Measurements from ENCODE around the gene DDX4. TPM values are rescaled to one million over a fixed set of nuclear protein-coding genes. Genes with fewer than 3 reads are reported as not detected.
"Not testable (repeated sequence)": the region's sequence is repeated elsewhere in the genome, so short reads cannot be mapped to it uniquely, and the experiment has no call there.

DDX4 gene
- total RNA-seq, 2 donors from 2014 or later: 1.0 to 1.1 TPM

GRCh38 chr5:55711507-55712022 lies 26.3 kb upstream of the DDX4 start:
- Mint-ChIP-seq H3K27me3 (ENCODE audit: low read depth) (no peaks in the 10 kb centered on the region), H3K36me3 (ENCODE audit: insufficient read depth in 2 of 2) (peaks cover 0 to 1% of the 10 kb centered on the region in 2 donors), H3K27ac (peak overlapping the region; percentile 93), H3K4me1 (ENCODE audit: low read depth) (peaks cover 38% of the 10 kb centered on the region), H3K4me3 (peak overlapping the region; percentile 96 to 99), H3K9me3 (peaks cover 0 to 1% of the 10 kb centered on the region in 2 donors)
- DNase-seq: peak; percentile 6 to 11
- no peak for ATAC-seq (replicated peaks in 1 of 2)

- Mint-ChIP-seq H3K4me1 (ENCODE audit: low read depth) (peaks cover 34% of the 10 kb centered on the region), H3K27me3 (ENCODE audit: low read depth) (no peaks in the 10 kb centered on the region), H3K4me3 (peak within 1 kb of the TSS; percentile 96 to 99), H3K9me3 (peaks cover 0 to 6% of the 10 kb centered on the region in 2 donors), H3K27ac (peak within 1 kb of the TSS; percentile 93), H3K36me3 (ENCODE audit: insufficient read depth in 2 of 2) (peaks cover 1 to 3% of the 10 kb centered on the region in 2 donors)
- DNase-seq: peak; percentile 94
- ATAC-seq (replicated peaks in 1 of 2): peak; percentile 99 to 100
Observed at GRCh38 chr5:55712023-55712859, 25.6 kb upstream of the DDX4 start, which contains the start of gene SLC38A9. Gene SLC38A9 (minus strand): TSS chr5:55712324. CDS start chr5:55697958, 14,366 bp downstream.

GRCh38 chr5:55713871-55714270 lies 24.0 kb upstream of the DDX4 start:
- Mint-ChIP-seq H3K9me3 (peaks cover 0 to 6% of the 10 kb centered on the region in 2 donors), H3K27ac (no peak overlapping the region), H3K4me1 (ENCODE audit: low read depth) (peaks cover 18% of the 10 kb centered on the region), H3K4me3 (no peak overlapping the region), H3K27me3 (ENCODE audit: low read depth) (peaks cover under 1% of the 10 kb centered on the region), H3K36me3 (ENCODE audit: insufficient read depth in 2 of 2) (peaks cover 1 to 6% of the 10 kb centered on the region in 2 donors)
- ATAC-seq (replicated peaks in 1 of 2) (no peak), DNase-seq (no peak)

- ATAC-seq (replicated peaks in 1 of 2) (no peak), DNase-seq (no peak)
- Mint-ChIP-seq H3K27ac (no peak overlapping the region), H3K4me1 (ENCODE audit: low read depth) (peaks cover 13% of the 10 kb centered on the region), H3K4me3 (no peak overlapping the region), H3K9me3 (peaks cover 2 to 9% of the 10 kb centered on the region in 2 donors), H3K27me3 (ENCODE audit: low read depth) (peaks cover 5% of the 10 kb centered on the region), H3K36me3 (ENCODE audit: insufficient read depth in 2 of 2) (peaks cover 4 to 8% of the 10 kb centered on the region in 2 donors)
Observed at GRCh38 chr5:55714339-55714738, 23.5 kb upstream of the DDX4 start.

GRCh38 chr5:55714749-55715148 lies 23.1 kb upstream of the DDX4 start:
- DNase-seq: no peak
- peaks cover 5% of the 10 kb centered on the region for H3K27me3 Mint-ChIP-seq (ENCODE audit: low read depth)
- no peak overlapping the region for H3K27ac Mint-ChIP-seq
- H3K36me3 Mint-ChIP-seq (ENCODE audit: insufficient read depth in 2 of 2): peaks cover 4 to 8% of the 10 kb centered on the region in 2 donors
- peaks cover 2 to 9% of the 10 kb centered on the region in 2 donors for H3K9me3 Mint-ChIP-seq
- no peak overlapping the region for H3K4me3 Mint-ChIP-seq
- ATAC-seq (replicated peaks in 1 of 2): no peak
- H3K4me1 Mint-ChIP-seq (ENCODE audit: low read depth): peaks cover 13% of the 10 kb centered on the region

- H3K4me1 Mint-ChIP-seq (ENCODE audit: low read depth): peaks cover 13% of the 10 kb centered on the region
- ATAC-seq (replicated peaks in 1 of 2): no peak
- H3K27me3 Mint-ChIP-seq (ENCODE audit: low read depth): peaks cover 5% of the 10 kb centered on the region
- H3K36me3 Mint-ChIP-seq (ENCODE audit: insufficient read depth in 2 of 2): peaks cover 4 to 8% of the 10 kb centered on the region in 2 donors
- H3K4me3 Mint-ChIP-seq: no peak overlapping the region
- H3K27ac Mint-ChIP-seq: no peak overlapping the region
- no peak for DNase-seq
- H3K9me3 Mint-ChIP-seq: peaks cover 2 to 9% of the 10 kb centered on the region in 2 donors
Observed at GRCh38 chr5:55715519-55716078, 22.3 kb upstream of the DDX4 start.

- not testable (repeated sequence) for H3K4me1 Mint-ChIP-seq (ENCODE audit: low read depth); H3K9me3 Mint-ChIP-seq; H3K27me3 Mint-ChIP-seq (ENCODE audit: low read depth); ATAC-seq (replicated peaks in 1 of 2); DNase-seq; H3K4me3 Mint-ChIP-seq; H3K36me3 Mint-ChIP-seq (ENCODE audit: insufficient read depth in 2 of 2); H3K27ac Mint-ChIP-seq
Observed at GRCh38 chr5:55719026-55719425, 18.8 kb upstream of the DDX4 start.

GRCh38 chr5:55720188-55720703 lies 17.6 kb upstream of the DDX4 start:
- no peak for ATAC-seq (replicated peaks in 1 of 2)
- peaks cover 5% of the 10 kb centered on the region for H3K27me3 Mint-ChIP-seq (ENCODE audit: low read depth)

GRCh38 chr5:55724281-55724680 lies 13.6 kb upstream of the DDX4 start:
- Mint-ChIP-seq H3K4me1 (ENCODE audit: low read depth) (peaks cover 14% of the 10 kb centered on the region), H3K27me3 (ENCODE audit: low read depth) (peaks cover 1% of the 10 kb centered on the region), H3K9me3 (no peaks in the 10 kb centered on the region), H3K4me3 (no peak overlapping the region), H3K36me3 (ENCODE audit: insufficient read depth in 2 of 2) (no peaks in the 10 kb centered on the region), H3K27ac (no peak overlapping the region)
- no peak for DNase-seq
- peak in 1 of 2 donors; percentile 23 for ATAC-seq (replicated peaks in 1 of 2)

More at GRCh38 chr5:55720188-55720703, 17.6 kb upstream of the DDX4 start:
- no peak for DNase-seq
- Mint-ChIP-seq H3K4me1 (ENCODE audit: low read depth) (peaks cover 14% of the 10 kb centered on the region), H3K9me3 (peaks cover 2 to 9% of the 10 kb centered on the region in 2 donors), H3K36me3 (ENCODE audit: insufficient read depth in 2 of 2) (peaks cover 2 to 8% of the 10 kb centered on the region in 2 donors), H3K27ac (no peak overlapping the region), H3K4me3 (no peak overlapping the region)

- Mint-ChIP-seq H3K4me3 (no peak overlapping the region), H3K27me3 (ENCODE audit: low read depth) (no peaks in the 10 kb centered on the region), H3K36me3 (ENCODE audit: insufficient read depth in 2 of 2) (no peaks in the 10 kb centered on the region), H3K27ac (no peak overlapping the region), H3K9me3 (no peaks in the 10 kb centered on the region), H3K4me1 (ENCODE audit: low read depth) (no peaks in the 10 kb centered on the region)
- DNase-seq: no peak
- ATAC-seq (replicated peaks in 1 of 2): no peak
Observed at GRCh38 chr5:55731848-55732247, 6.0 kb upstream of the DDX4 start.

GRCh38 chr5:55732585-55732984 lies 5.3 kb upstream of the DDX4 start:
- DNase-seq (no peak), ATAC-seq (replicated peaks in 1 of 2) (no peak)
- Mint-ChIP-seq H3K9me3 (no peaks in the 10 kb centered on the region), H3K27me3 (ENCODE audit: low read depth) (no peaks in the 10 kb centered on the region), H3K27ac (no peak overlapping the region), H3K4me1 (ENCODE audit: low read depth) (no peaks in the 10 kb centered on the region), H3K36me3 (ENCODE audit: insufficient read depth in 2 of 2) (no peaks in the 10 kb centered on the region), H3K4me3 (no peak overlapping the region)

GRCh38 chr5:55734658-55735057 lies 3.2 kb upstream of the DDX4 start:
- no peaks in the 10 kb centered on the region for H3K27me3 Mint-ChIP-seq (ENCODE audit: low read depth)
- DNase-seq (no peak), ATAC-seq (replicated peaks in 1 of 2) (no peak)
- H3K4me1 Mint-ChIP-seq (ENCODE audit: low read depth): no peaks in the 10 kb centered on the region
- H3K36me3 Mint-ChIP-seq (ENCODE audit: insufficient read depth in 2 of 2): no peaks in the 10 kb centered on the region
- H3K4me3 Mint-ChIP-seq: no peak overlapping the region
- no peaks in the 10 kb centered on the region for H3K9me3 Mint-ChIP-seq
- H3K27ac Mint-ChIP-seq: no peak overlapping the region

GRCh38 chr5:55742778-55743177 lies 4.9 kb downstream of the DDX4 start:
- ATAC-seq (replicated peaks in 1 of 2) (no peak), DNase-seq (no peak)
- Mint-ChIP-seq H3K27ac (no peak overlapping the region), H3K36me3 (ENCODE audit: insufficient read depth in 2 of 2) (no peaks in the 10 kb centered on the region), H3K4me1 (ENCODE audit: low read depth) (peaks cover 4% of the 10 kb centered on the region), H3K4me3 (no peak overlapping the region), H3K27me3 (ENCODE audit: low read depth) (peaks cover 5% of the 10 kb centered on the region), H3K9me3 (no peaks in the 10 kb centered on the region)
